ENCODE measurements around the gene VWA2. TPM values are rescaled to one million over a fixed set of nuclear protein-coding genes. Genes with fewer than 3 reads are reported as not detected.

Gene VWA2
- total RNA-seq, 1 donor from 2014 or later = 0.05 TPM

DNA sequence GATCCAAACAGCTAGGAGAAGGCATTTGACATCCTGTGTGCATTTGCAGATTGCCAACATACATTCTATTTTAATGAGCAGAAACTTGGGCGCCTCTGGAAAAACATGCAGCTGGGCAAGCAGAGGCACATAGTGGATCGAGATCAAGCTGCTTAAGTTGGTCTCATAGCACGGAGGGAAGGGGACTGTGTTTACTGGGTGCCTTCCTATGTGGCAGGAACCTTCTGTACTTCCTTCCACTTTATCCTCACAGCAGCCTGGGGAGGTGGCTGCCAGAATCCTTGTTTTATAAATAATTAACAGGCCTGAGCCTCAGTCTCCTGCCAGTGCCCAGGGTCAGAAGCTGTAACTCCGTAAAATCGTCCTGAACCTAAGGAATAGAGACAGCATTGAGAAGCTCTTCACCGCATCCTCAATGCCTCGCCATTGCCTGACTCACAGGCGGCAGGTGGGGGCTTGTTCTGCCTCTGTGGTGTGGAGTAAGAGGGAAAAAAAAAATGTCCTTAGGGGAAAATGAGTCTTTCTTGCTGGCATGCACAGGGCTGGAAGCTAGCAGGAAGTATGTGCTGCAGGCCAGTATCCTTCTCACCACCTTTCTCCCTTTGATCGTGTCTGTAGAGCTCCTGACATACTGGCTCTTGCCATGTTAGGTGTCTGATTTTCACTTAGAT lies 6.2 kb downstream of the VWA2 start:
- DNase-seq (ENCODE audit: low spot score) = no peak
- peak; percentile 52 for ATAC-seq

DNA sequence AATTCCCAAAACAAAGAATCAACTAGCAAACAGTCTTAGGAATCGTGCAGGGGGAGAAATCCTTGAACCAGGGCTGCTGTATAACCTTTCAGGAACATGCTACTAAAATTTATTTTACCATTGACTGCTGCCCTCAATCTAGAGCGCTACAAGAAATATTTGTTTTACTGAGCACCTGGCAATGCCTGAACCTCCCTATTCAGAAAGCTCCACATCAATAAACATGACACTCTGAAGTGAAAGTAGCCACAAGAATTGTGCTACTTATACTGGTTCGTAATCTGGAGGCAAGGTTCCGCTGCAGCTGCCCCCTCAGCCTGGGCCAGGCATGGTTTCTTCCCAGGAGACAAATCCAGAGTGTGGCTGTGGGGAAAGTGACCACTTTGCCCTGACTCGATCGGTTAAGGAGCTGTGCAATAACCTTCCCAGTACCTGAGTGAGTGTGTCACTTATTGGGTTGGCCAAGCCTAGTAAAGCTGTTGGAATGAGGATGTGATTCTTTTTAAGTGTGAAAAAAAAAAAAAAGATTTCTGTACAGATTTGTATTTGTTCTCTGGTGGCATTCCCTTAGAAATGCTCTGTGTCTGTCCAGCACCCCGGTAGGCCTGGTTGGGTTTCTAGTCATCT lies 7.7 kb downstream of the VWA2 start:
- no peak for DNase-seq (ENCODE audit: low spot score)
- ATAC-seq = peak; percentile 17

DNA sequence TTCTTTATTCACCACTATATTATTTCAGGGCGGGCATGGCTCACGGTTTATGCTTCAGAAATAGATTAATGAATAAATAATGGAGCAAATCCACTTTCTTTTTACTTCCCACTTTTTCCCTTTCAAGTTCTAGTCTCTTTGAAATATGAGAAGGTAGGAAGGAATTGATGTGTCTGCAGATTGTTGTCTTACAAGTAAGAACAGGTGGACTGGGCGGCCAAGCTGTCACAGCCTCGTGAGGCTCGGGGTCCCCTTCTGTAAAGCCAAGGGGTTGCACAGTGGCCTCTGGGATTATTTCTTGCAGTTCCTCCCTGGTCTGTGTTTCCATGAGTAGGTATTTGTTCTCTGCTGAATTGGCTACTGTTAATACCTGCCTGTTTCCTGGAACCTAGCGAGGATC lies 11.2 kb downstream of the VWA2 start:
- ATAC-seq (no peak), DNase-seq (ENCODE audit: low spot score) (no peak)

DNA sequence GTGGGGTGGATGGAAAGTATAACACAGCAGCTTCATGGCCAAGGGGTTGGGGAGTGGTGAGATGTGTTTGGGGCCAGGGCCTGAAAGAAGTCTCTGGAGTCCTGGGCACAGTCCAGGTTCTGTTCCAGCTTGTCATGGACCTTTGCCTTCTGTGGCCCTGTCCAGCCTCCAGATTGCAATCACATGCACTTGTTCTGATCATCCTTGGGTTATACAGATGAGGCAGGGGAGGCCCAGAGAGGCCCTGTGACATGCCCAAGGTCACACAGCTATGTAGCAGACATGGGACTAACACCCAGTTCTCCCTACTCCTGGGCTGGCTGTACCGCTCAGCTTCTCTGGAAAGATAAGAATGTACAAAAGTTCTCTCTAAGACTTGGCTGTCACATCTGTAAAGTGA lies 11.7 kb downstream of the VWA2 start:
- peak; percentile 47 for ATAC-seq
- DNase-seq (ENCODE audit: low spot score) = no peak

DNA sequence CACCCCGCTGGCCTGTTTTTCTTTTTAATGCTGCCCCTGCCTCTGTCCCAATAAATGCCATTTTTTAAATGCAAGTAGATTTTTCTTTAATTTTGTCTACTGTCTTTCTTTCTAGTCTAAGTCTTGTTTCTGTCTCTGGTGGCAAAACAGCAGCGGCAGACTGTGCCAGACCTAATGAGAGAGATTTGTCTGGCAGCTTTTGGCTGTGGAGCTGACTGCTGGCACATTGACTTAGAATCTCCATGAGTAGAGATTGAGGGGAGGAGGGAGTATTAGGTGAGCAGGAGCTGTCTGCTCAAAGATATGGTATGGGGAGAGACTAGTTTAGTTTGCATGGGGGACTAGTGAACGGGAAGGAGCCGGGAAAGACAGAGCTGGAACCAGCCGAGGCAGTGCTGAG lies 13.0 kb downstream of the VWA2 start:
- DNase-seq (ENCODE audit: low spot score) = no peak
- ATAC-seq = no peak

DNA sequence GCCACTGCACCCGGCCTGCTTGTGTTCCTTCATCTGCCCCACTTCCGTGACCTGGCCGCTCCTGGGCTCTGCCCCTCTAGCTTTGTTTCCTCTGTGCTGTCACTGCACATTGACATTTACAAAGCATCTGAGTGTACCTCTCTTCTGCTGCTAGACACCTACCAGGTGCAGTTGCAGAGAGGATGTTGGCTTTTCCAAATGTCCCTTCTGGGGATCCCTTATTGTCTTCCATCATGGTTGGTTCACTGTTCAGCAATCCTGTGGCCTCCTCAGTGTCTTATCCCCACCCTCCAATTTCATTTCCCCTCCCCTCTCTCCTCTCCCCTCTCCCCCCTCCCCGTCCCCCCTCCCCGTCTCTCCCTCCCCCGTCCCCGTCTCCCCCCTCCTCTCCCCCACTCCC lies 13.8 kb downstream of the VWA2 start:
- no peak for ATAC-seq

DNA sequence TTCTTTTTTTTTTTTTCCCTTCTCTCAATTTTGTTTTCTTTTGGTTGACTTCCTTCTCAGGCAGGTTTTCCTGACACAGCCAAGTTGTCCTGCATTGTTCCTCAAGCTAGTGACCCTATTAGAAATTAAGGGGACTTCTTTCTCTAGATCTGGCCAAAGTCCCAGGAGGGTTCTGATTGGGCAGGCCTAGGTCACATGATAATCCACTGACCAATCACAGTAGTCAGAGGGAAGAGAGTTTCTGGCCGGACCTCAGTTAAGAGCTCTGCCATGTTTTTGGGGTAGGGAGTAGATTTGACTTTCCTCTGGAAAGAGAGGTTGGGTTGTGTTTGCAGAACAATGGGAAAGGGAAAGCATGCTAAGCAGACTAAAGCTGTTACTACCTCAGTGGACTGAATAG lies 16.2 kb downstream of the VWA2 start:
- no peak for DNase-seq (ENCODE audit: low spot score)
- no peak for ATAC-seq

More for the DNA sequence above, 13.8 kb downstream of the VWA2 start:
- DNase-seq (ENCODE audit: low spot score) = no peak

DNA sequence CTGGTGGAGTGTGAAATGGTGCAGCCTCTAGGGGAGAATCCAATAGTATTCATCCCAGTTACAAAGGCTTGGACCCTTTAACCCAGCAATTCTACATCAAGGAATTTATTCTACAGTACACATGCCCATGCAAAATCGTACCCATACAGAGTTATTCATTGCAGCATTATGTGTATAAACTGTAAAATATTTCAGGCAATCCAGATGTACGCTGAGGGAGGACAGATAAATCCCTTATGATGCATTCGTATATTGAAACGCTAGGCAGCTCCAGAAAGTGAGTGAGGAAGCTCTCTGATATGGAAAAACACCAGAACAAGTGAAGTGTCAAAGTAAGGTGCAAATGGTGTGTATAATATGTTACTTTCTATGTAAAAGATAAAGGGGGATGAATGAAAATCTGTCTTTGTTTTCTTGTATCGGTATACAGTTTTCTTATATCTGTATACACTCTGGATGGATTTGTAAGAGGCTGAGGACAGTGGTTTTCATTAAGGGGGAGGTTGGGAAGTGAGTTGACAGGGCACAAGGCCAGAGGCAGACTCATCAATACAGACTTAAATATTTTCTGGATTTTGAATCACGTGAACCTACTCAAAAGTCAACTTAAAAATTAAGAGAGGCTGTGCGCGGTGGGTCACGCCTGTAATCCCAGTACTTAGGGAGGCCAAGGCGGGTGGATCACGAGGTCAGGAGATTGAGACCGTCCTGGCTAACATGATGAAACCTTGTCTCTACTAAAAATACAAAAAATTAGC lies 17.1 kb downstream of the VWA2 start:
- ATAC-seq (no peak), DNase-seq (ENCODE audit: low spot score) (no peak)

DNA sequence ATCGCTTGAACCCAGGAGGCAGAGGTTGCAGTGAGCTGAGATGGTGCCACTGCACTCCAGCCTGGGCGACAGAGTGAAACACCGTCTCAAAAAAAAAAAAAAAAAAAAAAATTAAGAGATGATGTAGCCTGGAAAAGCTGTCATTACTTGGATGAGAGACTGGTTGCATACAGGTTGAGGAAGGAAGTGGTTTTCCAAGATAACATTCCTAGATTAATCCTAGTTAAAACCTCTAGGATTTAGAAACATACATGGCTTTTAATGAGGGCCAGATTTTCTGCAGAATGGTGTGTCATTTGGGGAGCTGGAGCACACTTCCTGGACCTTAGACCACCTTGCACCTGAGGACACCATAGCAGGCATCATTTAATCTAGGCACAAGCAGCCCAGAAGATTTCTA lies 17.8 kb downstream of the VWA2 start:
- ATAC-seq (no peak), DNase-seq (ENCODE audit: low spot score) (no peak)

DNA sequence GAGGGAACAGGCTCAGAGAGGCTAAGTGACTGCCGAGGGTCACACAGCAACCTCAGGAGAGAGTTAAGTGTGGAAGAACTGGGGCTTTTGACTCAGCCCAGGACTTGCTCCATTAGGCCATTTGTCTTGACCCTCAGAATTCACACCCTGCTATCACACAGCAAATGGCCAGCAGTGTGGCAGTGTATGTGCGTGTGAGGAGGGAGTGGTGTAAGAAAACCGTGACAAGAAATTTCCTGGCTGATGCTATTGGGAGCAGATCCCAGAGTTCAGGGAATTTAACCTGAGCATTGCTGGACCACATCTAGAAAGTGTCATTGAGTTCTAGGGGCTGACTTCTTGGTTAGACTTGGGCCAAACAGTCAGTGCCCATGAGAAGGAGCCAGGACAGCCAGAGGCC lies 18.4 kb downstream of the VWA2 start:
- ATAC-seq (no peak), DNase-seq (ENCODE audit: low spot score) (no peak)

DNA sequence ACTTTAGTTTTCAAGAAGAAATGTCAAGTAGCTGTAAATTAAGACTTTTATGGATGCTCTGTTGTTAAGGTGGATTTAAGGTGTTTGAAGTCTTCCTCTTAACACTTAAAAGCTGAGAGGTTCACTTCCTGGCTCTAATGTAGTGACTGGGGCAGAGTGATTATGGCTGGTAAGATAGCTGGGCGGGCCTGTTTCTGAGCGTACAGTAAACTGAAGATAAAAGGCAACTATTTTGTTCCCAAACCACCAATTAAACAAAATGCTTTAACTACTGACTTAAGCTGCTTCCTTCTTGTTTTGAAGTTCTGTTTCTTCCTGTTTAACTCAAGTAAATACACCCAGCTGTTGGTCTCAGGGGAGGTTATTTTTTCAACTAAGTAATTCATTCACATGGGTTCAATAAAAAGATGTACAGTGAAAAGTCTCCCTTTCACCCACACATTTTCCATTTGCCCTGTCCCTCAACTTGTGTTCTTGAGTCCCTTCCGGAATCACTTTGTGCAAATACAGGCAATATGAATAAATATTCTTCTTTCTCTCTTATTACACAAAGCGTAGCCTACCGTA lies 19.3 kb downstream of the VWA2 start:
- no peak for ATAC-seq
- no peak for DNase-seq (ENCODE audit: low spot score)

DNA sequence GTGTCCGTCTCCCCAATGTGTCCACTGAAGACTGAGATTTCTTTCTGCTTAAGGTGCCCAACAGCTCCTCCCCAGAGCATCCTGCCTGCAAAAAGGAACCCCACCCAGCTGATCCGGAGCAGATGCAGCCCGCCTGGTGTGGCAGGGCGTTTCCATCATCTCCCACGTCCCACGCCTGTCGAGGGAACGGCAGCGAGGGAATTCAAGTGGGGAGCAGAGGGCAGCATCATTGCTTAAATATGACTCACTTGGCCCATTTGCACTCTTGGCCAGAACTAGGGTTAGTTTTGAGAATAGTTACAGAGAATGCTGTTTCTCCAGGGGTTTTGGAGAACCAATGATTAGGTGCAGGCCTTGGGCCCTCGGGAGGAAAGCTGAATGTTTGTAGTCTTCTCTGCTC lies 20.8 kb downstream of the VWA2 start:
- no peak for DNase-seq (ENCODE audit: low spot score)
- ATAC-seq = no peak

DNA sequence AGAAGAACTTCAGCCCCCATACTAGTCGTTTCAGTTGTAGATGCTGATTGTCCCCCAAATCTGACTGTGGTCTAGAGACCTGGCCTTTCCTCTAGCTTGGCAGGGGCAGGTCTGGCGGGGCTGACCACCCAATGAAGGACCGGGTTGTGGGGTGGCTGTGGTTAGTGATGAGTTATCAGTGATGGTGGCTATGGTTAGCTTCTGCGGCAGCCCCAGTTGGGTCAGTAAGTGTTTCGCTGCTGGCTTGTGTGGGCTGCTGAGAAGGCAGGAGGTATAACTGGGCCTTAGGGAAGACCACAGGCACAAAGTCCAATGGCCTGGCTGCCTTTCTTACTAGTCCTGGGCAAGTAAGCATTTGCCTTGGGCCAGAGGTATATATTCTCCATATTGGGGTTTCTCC lies 21.3 kb downstream of the VWA2 start:
- ATAC-seq (no peak), DNase-seq (ENCODE audit: low spot score) (no peak)

DNA sequence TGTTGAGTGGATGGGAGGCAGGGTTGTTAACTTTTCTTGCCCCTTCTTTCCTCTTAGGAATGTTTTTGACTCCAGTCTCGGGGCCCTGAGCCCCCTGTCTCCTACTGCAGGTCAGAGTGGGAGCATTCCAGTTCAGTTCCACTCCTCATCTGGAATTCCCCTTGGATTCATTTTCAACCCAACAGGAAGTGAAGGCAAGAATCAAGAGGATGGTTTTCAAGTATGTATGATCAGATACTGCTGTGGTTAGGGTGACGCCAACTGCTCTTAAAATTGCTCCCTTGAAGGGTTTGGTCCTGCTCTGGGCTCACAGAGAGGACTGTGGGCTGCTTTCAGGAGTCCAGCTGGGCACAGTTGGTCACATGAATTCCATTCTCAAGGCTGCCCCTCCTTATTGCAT lies 22.0 kb downstream of the VWA2 start:
- ATAC-seq (no peak), DNase-seq (ENCODE audit: low spot score) (no peak)

DNA sequence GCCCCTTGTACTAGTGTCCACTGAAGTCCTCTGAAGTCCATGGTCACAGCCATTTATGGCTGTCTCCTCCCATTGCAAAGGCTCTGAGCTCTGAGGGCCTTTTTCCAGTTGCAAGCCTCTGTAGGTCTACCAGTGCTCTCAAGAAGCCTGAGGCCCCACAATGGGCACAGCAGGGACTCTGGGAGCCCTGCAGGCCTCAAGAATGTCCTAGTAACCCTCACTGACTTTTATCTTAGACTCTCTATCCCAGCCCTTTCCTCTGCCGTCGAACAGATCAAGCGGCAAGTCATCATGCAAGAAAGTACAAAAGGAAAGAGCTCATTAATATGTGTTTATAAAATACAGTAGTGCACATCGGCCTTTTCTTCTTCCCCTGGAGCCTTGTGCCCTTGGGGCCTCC lies 23.4 kb downstream of the VWA2 start:
- no peak for ATAC-seq
- no peak for DNase-seq (ENCODE audit: low spot score)

DNA sequence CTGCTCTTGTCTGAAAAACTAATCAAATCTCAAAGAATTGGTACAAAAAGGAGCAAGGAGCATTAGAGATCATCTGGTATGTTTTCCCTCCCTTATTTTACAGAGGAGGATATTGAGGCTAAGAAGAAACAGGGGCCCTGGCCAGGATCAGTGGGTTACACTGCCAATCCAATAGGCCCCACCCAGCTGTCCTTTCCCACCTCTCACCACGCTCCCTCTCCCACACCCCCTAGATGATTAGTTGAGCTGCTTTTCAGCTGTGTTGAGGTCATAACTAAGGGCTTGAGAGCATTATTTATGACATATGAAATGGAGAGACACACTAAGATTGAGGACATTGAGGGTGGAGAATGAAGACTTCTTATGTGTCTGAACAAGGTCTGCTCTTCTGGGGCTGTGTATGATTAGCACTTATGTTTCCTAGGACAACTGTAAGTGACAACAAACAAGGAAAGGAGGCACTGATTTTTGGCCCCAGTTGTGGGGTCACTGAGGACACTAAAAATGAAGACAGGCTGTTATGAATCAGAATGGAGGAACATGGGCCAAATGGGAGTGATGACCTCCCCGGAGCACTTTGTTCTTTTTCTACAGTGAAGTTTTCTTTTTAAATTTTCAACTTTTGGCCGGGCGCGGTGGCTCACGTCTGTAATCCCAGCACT lies 26.5 kb downstream of the VWA2 start:
- ATAC-seq = no peak
- no peak for DNase-seq (ENCODE audit: low spot score)

DNA sequence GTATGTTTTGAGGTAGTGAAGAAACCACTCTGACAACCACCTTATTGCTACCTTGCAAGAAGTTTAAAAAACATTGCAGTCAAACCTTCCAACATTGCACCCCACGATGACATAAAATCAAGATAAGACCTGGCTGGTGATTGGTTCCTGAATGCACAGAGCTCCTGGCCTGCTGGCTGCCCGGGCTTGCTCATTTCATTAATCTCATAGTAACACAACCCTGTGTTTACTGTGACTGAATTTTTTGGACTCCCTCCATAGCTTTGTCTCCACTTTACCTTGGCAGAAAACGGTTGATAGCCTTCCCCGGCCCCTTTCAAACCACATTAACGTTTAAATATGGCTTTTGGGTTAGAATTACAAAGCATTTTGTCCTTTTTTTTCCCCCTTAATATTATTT lies 27.5 kb downstream of the VWA2 start:
- DNase-seq (ENCODE audit: low spot score) (no peak), ATAC-seq (peak; percentile 89)

DNA sequence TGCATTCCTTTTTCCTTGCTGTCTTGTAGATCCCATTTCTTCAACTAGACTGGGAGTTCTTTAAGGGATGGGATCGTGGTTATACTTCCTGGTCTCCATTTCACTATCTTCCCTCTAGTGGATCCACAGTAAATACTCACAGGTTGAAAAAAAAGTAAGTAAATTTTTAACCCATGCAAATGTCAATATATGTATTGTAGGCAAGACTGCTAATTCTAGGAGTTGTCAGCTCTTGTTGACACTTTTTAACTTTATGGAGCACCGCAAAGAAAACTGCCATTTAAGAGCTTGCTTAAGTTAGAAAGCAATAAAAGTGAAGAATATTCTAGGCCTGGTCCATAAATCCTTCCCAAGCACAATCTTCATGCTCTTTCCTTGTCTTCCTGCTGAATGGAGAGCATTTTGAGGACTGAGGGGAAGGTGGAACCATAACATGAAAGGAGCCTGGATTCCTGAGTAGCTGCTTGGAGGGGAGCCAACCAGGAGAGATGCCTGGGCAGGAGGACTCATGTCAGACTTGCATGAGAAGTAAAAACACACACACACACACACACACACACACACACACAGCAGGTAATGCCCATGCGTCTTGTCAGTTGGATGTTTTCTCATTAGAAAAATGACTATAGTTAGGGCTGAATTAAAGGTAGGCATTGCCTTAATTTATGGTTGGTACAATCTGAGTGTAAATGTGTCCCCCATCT lies 32.2 kb downstream of the VWA2 start:
- ATAC-seq = no peak
- DNase-seq (ENCODE audit: low spot score) = no peak

DNA sequence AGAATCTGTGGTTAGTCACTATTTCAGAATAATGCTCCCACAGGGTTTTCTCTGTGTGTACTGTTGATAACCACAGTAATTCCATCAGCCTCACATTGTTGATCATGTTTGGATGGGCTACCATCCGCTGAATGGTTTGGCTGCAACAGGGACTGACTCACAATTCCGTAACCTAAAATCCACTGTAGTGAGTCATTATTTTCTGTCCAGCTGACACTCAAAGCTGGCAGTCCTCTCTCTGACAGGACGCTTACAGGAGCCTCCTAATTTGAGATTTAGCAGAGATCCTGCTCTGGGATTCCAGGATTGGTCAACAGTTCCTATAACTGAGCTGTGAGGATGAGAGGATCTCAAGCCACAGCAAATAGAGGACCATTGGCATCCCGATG lies 32.7 kb downstream of the VWA2 start:
- ATAC-seq (no peak), DNase-seq (ENCODE audit: low spot score) (no peak)

DNA sequence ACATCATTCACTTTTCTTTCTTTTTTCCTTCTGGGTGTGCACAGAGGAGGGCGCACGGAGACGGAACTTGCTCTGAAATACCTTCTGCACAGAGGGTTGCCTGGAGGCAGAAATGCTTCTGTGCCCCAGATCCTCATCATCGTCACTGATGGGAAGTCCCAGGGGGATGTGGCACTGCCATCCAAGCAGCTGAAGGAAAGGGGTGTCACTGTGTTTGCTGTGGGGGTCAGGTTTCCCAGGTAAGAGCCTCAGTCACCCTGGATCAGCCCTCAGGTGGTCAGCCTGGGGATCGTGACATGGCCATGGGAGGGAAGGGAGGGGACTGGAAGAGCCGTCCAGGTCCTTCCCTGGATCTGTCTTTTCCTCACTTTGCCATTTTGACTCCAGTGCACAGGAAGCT lies 33.6 kb downstream of the VWA2 start:
- no peak for ATAC-seq
- no peak for DNase-seq (ENCODE audit: low spot score)

DNA sequence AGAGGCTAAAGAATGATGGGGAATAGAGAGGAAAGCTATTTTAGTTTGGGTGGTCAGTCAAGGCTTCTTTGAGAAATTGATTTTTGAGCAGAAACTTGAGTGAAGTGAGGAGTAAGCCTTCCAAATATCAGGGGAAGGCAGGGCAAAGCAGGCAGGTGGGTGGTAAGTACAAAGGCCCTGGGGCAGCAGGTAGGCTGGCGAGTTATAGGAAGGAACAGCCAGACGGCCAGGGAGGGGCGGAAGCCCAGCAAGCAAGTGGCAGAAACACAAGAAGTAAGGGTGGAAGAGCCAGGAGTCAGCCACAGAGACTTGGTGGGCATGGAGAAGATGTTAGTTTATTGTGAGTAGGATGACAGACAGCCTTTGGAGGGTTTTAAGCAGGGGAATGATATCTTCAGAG lies 34.9 kb downstream of the VWA2 start:
- ATAC-seq = no peak
- DNase-seq (ENCODE audit: low spot score) = no peak
